ENCODE data around the gene IZUMO1R.

DNA sequence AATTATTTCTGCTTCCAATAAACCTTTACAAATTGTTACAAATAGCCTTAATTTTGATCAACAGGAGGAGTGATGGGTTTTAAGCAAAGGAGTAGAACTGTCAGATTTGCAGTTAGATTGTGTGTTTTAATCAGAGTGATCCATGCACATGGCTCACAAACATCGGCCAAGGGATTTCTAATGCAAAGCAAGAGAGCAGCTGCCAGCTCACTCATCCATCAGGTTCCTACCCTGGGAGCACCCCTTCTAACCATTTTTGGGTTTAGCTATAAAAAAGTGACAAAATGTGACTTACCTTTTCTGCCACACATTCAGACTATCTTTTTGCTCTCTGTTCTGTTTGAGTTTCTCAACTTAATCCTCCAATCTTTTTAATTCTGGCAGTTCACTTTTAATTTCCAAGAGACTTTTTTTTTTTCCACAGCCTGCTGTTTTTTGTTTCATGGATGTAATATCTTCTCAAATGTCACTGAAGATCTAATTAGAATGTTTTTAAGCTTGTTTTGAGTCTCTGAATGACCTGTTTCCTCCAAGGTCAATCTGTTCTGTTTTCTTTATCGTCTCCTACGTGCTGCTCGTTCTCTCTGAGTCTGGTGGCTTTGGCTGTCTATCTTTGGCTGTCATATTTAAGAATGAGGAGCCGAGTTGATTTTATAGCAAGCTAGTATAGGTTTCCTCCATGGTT lies 6.0 kb downstream of the IZUMO1R start:
- TF ChIP-seq POLR2A (IDR thresholded peaks at IDR 0.05; ENCODE audit: low read length): no peak
- no peak for TF ChIP-seq GATA1 (IDR thresholded peaks at IDR 0.05; ENCODE audit: low read depth, low read length)

Measured in erythroblast (primary cell).